Neural progenitor cell (in vitro differentiated cells): ENCODE data around the gene MUC5AC. TPM values are rescaled to one million over a fixed set of nuclear protein-coding genes. Genes with fewer than 3 reads are reported as not detected.

Experiments used
- DNase-seq: peaks from one replicate; pipeline ENCODE4 v3.0.0-alpha.2; 2016; ENCODE audit warnings: low spot score
- H2AFZ ChIP-seq: fragments of 200-600 bp; sonication (generic); replicated peaks from 2 replicates; pipeline ENCODE4 v1.6.1; 2016; ENCODE audit warnings: antibody characterized with exemption
- H3F3A ChIP-seq: fragments of 200-600 bp; sonication (generic); 2 replicates; pipeline ENCODE4 v1.6.1; 2016; ENCODE audit warnings: antibody characterized with exemption, low read depth
- H3K27ac ChIP-seq: fragments of 200-600 bp; sonication (generic); 2 replicates; pipeline ENCODE4 v1.5.1; 2016; ENCODE audit warnings: mild to moderate bottlenecking
- H3K27me3 ChIP-seq: fragments of 200-600 bp; sonication (generic); 2 replicates; pipeline ENCODE4 v1.6.1; 2016; ENCODE audit warnings: mild to moderate bottlenecking, moderate library complexity
- H3K36me3 ChIP-seq: fragments of 200-600 bp; sonication (generic); 2 replicates; pipeline ENCODE4 v1.5.1; 2016
- H3K4me1 ChIP-seq: fragments of 200-600 bp; sonication (generic); 2 replicates; pipeline ENCODE4 v1.6.1; 2016; ENCODE audit warnings: mixed run types
- H3K4me2 ChIP-seq: fragments of 200-600 bp; sonication (generic); 2 replicates; pipeline ENCODE4 v1.6.1; 2016
- H3K4me3 ChIP-seq: fragments of 200-600 bp; sonication (generic); 2 replicates; pipeline ENCODE4 v1.5.1; 2016
- H3K79me2 ChIP-seq: fragments of 200-600 bp; sonication (generic); 2 replicates; pipeline ENCODE4 v1.6.1; 2016; ENCODE audit warnings: low read depth
- H3K9ac ChIP-seq: fragments of 200-600 bp; sonication (generic); 2 replicates; pipeline ENCODE4 v1.6.1; 2016
- H3K9me3 ChIP-seq: fragments of 200-600 bp; sonication (generic); 2 replicates; pipeline ENCODE4 v1.5.1; 2016; ENCODE audit warnings: low read depth
- H4K20me1 ChIP-seq: fragments of 200-600 bp; sonication (generic); 2 replicates; pipeline ENCODE4 v1.6.1; 2016; ENCODE audit warnings: low read depth
- H3K27ac Mint-ChIP-seq: 3 replicates; pipeline ENCODE4 v1.8.0; 2021; ENCODE audit warnings: mixed read lengths
- H3K27me3 Mint-ChIP-seq: 2 replicates; pipeline ENCODE4 v1.8.0; 2022; ENCODE audit warnings: low read depth, mild to moderate bottlenecking, inconsistent platforms, moderate library complexity, mixed read lengths; ENCODE audit not compliant: insufficient read depth
- H3K36me3 Mint-ChIP-seq: 3 replicates; pipeline ENCODE4 v1.8.0; 2021; ENCODE audit warnings: mixed read lengths
- H3K4me1 Mint-ChIP-seq: 3 replicates; pipeline ENCODE4 v1.8.0; 2021; ENCODE audit warnings: mixed read lengths
- H3K4me3 Mint-ChIP-seq: 3 replicates; pipeline ENCODE4 v1.8.0; 2021; ENCODE audit warnings: mild to moderate bottlenecking, moderate library complexity, mixed read lengths
- H3K9me3 Mint-ChIP-seq: 3 replicates; pipeline ENCODE4 v1.8.0; 2020; ENCODE audit warnings: mixed read lengths
- EZH2 ChIP-seq: fragments of 200-600 bp; sonication (generic); IDR thresholded peaks from 2 replicates; pipeline ENCODE4 v1.6.1; 2017; ENCODE audit warnings: antibody characterized with exemption, mild to moderate bottlenecking, moderate library complexity
- EZH2phosphoT487 ChIP-seq: fragments of 200-600 bp; sonication (generic); IDR thresholded peaks from 2 replicates; pipeline ENCODE4 v1.6.1; 2017; ENCODE audit warnings: antibody characterized with exemption
- total RNA-seq: library from RNA; depleted of rRNA; stranded (reverse); fragments of >200 nt; gene quantifications from 2 replicates; pipeline ENCODE4 v1.2.3, GENCODE V29; 2015; ENCODE audit warnings: low replicate concordance
- TF ChIP-seq, protein P1 (sequence below): fragments of 200-600 bp; sonication (generic); IDR thresholded peaks from 2 replicates; pipeline ENCODE4 v1.5.1; 2017; ENCODE audit warnings: antibody characterized with exemption, mild to moderate bottlenecking

The MUC5AC gene
- total RNA-seq, 1 donor from 2014 or later, result not detected

GRCh38 chr11:1208144-1208393 is 50.3 kb downstream of the MUC5AC start:
- TF ChIP-seq EZH2phosphoT487 (no peak), EZH2 (no peak)
- TF ChIP-seq, protein P1, sequence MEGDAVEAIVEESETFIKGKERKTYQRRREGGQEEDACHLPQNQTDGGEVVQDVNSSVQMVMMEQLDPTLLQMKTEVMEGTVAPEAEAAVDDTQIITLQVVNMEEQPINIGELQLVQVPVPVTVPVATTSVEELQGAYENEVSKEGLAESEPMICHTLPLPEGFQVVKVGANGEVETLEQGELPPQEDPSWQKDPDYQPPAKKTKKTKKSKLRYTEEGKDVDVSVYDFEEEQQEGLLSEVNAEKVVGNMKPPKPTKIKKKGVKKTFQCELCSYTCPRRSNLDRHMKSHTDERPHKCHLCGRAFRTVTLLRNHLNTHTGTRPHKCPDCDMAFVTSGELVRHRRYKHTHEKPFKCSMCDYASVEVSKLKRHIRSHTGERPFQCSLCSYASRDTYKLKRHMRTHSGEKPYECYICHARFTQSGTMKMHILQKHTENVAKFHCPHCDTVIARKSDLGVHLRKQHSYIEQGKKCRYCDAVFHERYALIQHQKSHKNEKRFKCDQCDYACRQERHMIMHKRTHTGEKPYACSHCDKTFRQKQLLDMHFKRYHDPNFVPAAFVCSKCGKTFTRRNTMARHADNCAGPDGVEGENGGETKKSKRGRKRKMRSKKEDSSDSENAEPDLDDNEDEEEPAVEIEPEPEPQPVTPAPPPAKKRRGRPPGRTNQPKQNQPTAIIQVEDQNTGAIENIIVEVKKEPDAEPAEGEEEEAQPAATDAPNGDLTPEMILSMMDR, result no peak
- no peak for DNase-seq
- H3K36me3 Mint-ChIP-seq, result no peaks in the 10 kb centered on the region
- H3K27ac Mint-ChIP-seq, result no peak overlapping the region
- H3K4me2 ChIP-seq, result no peak overlapping the region
- no peaks in the 10 kb centered on the region for H3K4me1 Mint-ChIP-seq
- H3F3A ChIP-seq, result no peaks in the 10 kb centered on the region
- H3K9ac ChIP-seq, result no peak overlapping the region
- H2AFZ ChIP-seq, result no peak overlapping the region
- peaks cover 16% of the 10 kb centered on the region for H3K27me3 ChIP-seq
- peaks cover 25% of the 10 kb centered on the region for H3K9me3 Mint-ChIP-seq
- no peak overlapping the region for H3K27ac ChIP-seq
- H3K4me3 ChIP-seq, result no peak overlapping the region
- no peak overlapping the region for H3K4me3 Mint-ChIP-seq
- H3K9me3 ChIP-seq, result peaks cover 5% of the 10 kb centered on the region
- peaks cover 6% of the 10 kb centered on the region for H3K27me3 Mint-ChIP-seq
- no peaks in the 10 kb centered on the region for H3K36me3 ChIP-seq
- no peaks in the 10 kb centered on the region for H4K20me1 ChIP-seq
- no peaks in the 10 kb centered on the region for H3K79me2 ChIP-seq
- no peaks in the 10 kb centered on the region for H3K4me1 ChIP-seq

GRCh38 chr11:1208394-1209261 is 50.9 kb downstream of the MUC5AC start:
- H3K27me3 ChIP-seq, result peaks cover 17% of the 10 kb centered on the region
- Mint-ChIP-seq H3K4me3 (no peak overlapping the region), H3K4me1 (no peaks in the 10 kb centered on the region), H3K27me3 (peaks cover 6% of the 10 kb centered on the region), H3K9me3 (peaks cover 26% of the 10 kb centered on the region), H3K27ac (no peak overlapping the region), H3K36me3 (no peaks in the 10 kb centered on the region)
- no peak overlapping the region for H3K27ac ChIP-seq
- H3K36me3 ChIP-seq, result no peaks in the 10 kb centered on the region
- TF ChIP-seq, protein P1, result no peak
- TF ChIP-seq EZH2phosphoT487 (no peak), EZH2 (no peak)
- no peak for DNase-seq
- no peaks in the 10 kb centered on the region for H3F3A ChIP-seq
- H3K4me1 ChIP-seq, result no peaks in the 10 kb centered on the region
- no peak overlapping the region for H3K9ac ChIP-seq
- H4K20me1 ChIP-seq, result no peaks in the 10 kb centered on the region
- no peak overlapping the region for H2AFZ ChIP-seq
- no peak overlapping the region for H3K4me2 ChIP-seq
- no peaks in the 10 kb centered on the region for H3K79me2 ChIP-seq
- no peak overlapping the region for H3K4me3 ChIP-seq
- H3K9me3 ChIP-seq, result peaks cover 5% of the 10 kb centered on the region

DNA sequence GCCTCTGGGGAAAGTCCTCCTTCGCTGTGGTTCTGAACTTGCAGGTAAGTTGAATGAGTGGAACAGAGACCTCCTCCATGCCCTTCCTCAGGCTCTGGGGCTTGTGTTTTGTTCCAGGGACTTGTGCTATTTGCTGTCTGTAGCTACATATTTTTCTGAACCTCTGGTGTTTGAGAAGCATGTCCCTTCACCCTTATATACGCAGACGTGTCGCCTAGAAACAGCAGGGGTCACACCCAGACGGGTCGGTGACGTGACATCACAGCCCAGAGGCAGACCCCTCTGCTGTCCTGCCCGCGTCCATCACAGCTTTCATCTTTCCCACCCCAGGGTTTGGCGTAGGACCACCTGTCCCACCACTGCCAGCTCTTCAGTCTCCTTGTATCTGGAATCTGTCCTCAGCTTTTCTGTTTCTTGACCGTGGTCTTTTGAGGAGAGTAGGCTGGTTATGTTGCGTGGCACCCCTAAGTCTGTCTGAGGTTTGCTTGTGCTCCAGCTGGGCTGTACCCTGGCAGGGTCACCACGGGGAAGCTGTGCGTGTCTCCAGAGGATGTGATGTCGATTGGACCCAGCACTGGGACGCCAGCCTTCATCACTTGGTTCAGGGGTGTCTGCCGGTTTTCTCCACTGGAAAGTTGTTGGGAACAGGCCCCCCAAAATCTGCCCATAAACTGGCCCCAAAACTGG is 51.8 kb downstream of the MUC5AC start:
- no peaks in the 10 kb centered on the region for H3K36me3 Mint-ChIP-seq
- H3K27ac ChIP-seq, result no peak overlapping the region
- H3K27me3 Mint-ChIP-seq, result peaks cover 6% of the 10 kb centered on the region
- no peak for DNase-seq
- peaks cover 29% of the 10 kb centered on the region for H3K9me3 Mint-ChIP-seq
- H3K9ac ChIP-seq, result no peak overlapping the region
- peaks cover 21% of the 10 kb centered on the region for H3K27me3 ChIP-seq
- no peaks in the 10 kb centered on the region for H3K4me1 Mint-ChIP-seq
- no peak overlapping the region for H2AFZ ChIP-seq
- no peaks in the 10 kb centered on the region for H3K79me2 ChIP-seq
- H3K9me3 ChIP-seq, result peaks cover 5% of the 10 kb centered on the region
- H3K4me2 ChIP-seq, result no peak overlapping the region
- TF ChIP-seq EZH2 (no peak), EZH2phosphoT487 (no peak)
- TF ChIP-seq, protein P1, result no peak
- H3K4me3 Mint-ChIP-seq, result no peak overlapping the region
- H3K36me3 ChIP-seq, result no peaks in the 10 kb centered on the region
- H3F3A ChIP-seq, result no peaks in the 10 kb centered on the region
- no peaks in the 10 kb centered on the region for H4K20me1 ChIP-seq
- no peak overlapping the region for H3K4me3 ChIP-seq
- H3K4me1 ChIP-seq, result no peaks in the 10 kb centered on the region
- H3K27ac Mint-ChIP-seq, result no peak overlapping the region
